NAMALWA (cell line): ENCODE data around the gene BRIX1.

Experiments used
- DNase-seq: peaks from one replicate; pipeline ENCODE4 v3.0.0-alpha.2; 2015; ENCODE audit warnings: low spot score

BRIX1 gene, protein sequence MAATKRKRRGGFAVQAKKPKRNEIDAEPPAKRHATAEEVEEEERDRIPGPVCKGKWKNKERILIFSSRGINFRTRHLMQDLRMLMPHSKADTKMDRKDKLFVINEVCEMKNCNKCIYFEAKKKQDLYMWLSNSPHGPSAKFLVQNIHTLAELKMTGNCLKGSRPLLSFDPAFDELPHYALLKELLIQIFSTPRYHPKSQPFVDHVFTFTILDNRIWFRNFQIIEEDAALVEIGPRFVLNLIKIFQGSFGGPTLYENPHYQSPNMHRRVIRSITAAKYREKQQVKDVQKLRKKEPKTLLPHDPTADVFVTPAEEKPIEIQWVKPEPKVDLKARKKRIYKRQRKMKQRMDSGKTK

GRCh38 chr5:34915139-34915855 is at the start of gene BRIX1, which contains the start of gene RAD1:
Gene BRIX1 (plus strand): TSS chr5:34915711. CDS start chr5:34915739, 28 bp downstream.
Gene RAD1 (minus strand): TSS chr5:34915504. CDS start chr5:34914892, 612 bp downstream.
- DNase-seq = peak; percentile 97

DNA sequence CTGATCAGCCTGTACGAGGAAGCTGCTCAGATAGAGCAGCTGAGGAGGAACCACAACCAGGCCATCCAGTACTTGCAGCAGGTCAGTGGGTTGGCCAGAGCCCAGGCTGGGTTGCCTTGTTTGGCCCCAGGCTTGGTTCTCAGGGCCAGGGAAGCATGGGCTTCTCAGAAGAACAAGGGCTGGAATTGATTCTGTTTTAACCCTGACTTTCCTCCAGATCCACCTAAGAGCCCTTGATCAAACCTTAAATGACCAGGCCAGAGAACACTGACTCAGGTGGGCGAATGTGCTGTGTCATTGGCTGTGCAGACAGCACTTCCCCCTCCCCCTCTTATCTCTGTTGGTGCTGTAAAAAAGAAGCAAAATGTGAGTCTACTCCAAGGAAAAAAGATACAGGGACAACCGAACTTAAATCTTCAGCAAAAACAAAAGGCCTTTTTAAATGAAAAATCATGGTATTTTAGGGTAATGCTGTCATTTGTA is 48.5 kb upstream of the BRIX1 start:
- no peak for DNase-seq

GRCh38 chr5:34867660-34868059 is 47.9 kb upstream of the BRIX1 start:
- DNase-seq = no peak

GRCh38 chr5:34868791-34869190 is 46.7 kb upstream of the BRIX1 start:
- no peak for DNase-seq

DNA sequence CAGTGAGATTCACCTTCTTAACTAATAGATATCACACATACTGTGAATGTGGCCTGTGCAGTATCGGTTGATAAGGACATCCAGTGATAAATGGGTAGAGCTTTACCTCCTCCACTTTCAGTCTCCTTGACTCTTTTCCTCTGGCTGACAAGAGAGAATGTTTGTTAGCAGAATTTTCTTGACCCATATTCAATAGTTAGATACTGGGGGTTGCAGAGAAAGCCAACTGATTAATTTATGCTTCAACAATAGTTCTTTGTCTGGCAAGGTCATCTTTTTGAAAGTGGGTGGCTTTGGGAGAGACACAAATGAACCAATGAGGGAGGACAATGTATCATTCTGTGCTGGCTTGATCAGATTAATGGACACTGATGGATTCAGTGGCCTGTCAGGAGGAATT is 46.3 kb upstream of the BRIX1 start:
- no peak for DNase-seq

GRCh38 chr5:34870382-34870781 is 45.1 kb upstream of the BRIX1 start:
- DNase-seq = no peak

DNA sequence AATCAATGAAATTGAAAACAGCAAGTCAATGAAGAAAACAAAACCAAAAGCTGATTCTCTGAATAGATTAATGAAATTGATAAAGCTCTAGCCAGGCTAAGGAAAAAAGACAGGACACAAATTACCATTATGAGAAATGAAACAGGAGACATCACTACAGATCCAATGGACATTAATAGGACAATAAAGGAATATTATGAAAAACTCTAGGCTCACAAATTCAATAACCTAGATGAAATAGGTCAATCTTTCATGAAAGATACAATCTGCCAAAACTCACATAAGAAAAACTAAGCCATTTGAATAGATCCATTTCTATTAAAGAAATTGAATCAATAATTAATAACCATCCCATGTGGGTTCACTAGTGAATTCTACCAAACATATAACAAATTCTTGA is 39.2 kb upstream of the BRIX1 start:
- DNase-seq = no peak

- no peak for DNase-seq
Measured at GRCh38 chr5:34881246-34881645, 34.3 kb upstream of the BRIX1 start.

DNA sequence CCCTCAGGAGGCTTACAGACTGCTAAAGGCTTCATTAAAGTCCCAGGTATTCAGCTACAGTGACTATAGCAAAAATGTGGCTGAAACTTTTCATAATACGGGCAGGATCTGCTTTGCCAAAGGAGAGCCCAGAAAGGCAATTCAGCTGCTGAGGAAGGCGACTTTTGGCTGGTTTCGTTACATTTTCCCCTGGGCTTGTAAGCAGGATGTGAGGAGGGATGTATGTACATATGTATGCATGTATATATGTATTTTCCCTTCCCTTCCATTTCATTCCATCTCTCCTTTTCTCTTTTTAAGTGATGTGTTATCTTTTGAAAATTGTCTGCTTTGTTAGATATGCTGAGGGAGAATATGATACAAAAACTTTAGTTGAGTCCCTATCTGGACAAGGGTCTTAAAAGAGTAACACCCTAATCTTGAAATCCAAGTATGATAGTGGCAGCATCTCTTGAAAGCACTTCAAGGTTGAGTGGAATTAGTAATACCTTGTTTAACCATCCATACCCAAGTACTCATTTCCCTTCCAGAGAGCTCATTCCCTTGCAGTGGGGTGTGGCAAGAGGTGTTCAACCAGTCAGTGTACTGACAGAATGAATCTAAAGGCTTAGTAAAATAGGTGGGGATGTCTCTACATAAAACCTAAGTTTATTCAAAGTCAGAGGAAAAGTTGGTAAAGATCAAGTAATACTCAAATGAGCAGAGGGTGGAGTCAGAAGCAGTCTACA is 29.0 kb upstream of the BRIX1 start:
- no peak for DNase-seq

DNA sequence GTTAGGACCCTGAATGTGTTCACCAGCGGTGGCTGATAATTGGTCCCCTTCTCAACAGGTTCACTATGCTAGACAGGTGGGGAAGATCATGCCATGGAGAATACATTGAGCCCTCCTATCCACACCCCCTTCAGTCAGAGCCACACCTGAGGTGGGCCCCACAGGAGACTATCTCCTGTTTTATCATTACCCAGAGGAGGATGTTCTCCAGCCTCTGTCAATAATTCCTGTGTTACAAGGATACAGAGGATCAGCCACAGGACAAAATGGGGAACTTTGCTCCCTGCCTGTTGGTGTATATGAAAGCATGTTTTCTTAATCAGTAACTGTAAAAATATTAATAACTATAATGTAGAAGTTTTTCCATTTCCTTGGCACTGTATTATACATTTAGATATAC is 26.1 kb upstream of the BRIX1 start:
- no peak for DNase-seq

DNA sequence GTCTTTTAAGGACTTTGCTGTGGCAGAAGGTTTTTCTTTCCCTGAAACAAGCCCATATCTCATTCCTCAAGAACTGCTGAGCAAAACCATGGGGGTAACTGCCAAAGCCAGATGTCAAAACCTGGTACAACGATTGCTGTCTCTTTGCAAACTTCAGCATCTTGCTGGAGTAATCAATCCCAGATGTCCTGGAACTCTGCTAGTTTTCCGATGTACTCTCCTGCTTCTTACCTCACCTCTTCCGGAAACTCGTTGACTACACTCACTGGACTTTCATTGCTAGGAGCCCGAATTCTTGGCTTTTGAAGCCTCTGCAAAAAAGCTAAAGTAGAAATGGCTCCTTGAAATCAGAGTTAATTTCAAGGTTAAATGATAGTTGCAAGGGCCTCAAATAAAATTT is 23.5 kb upstream of the BRIX1 start:
- no peak for DNase-seq

DNA sequence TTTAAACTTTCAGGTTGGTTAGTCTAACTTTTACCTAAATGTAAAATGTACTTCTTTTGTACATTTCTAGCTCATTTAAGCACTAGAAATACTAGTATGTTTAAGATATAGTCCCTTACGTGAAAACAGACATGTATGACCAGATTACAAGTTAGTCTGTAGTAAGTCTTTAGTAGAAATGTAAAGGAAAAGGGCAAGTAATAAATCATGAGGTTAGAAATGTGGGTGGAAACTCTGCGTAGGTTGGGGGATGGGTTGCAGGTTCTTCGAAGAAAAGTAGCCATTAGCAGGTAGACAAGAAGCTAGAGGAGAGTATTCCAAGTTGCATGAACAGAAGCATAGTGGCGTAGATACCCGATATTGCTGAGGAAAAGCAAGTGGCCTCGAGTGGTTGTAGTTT is 23.1 kb upstream of the BRIX1 start:
- no peak for DNase-seq

DNA sequence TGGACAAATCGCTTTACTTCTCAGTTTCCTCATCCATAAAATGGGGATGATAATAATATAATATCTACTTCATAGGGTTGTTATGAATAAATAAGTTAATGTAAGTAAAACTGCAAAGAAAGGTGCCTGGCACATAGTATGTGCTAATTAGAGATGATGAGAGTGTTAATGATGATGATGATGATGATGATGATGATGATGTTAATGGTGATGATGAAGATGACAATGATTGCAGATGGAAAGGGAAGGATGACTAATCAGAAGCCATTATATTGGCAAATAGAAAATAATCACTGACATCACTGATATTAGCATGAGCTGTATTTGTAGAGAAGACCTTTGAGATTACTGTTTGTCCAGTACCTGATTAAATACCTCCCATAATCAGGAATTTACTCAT is 20.8 kb upstream of the BRIX1 start:
- no peak for DNase-seq

- no peak for DNase-seq
Measured at GRCh38 chr5:34895641-34896419, 19.7 kb upstream of the BRIX1 start.

- no peak for DNase-seq
Measured at GRCh38 chr5:34897646-34898045, 17.9 kb upstream of the BRIX1 start.

DNA sequence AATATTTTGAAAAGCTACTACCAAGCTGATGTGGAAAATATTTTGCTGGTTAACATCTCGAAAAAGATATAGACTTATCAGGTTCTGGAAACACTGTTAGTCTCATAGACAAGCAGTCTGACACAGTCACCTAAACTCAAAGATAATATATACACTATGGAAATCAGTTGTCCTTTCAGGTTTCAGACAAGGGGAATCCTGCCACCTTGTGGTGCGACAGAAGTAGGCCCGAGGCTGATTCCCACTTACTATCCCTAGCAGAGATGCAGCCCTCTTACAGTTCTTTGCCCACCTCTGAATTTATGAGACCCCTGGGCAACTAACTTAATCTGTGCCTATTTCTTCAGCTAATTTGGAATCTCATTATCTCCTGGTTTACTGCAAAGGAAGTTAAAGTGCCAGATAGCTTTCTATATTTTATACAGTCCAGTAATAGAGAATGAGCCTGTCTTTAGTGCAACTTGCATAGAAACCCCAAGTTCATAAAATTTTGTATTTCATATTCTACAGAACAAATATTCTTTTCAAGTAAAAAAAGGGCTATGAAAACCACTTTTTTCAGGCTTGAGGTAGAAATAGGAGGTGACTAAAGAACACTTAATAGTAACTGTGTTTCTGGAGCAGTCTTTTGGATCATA is 17.1 kb upstream of the BRIX1 start:
- peak; percentile 76 for DNase-seq

- no peak for DNase-seq
Measured at GRCh38 chr5:34899066-34899465, 16.4 kb upstream of the BRIX1 start.

DNA sequence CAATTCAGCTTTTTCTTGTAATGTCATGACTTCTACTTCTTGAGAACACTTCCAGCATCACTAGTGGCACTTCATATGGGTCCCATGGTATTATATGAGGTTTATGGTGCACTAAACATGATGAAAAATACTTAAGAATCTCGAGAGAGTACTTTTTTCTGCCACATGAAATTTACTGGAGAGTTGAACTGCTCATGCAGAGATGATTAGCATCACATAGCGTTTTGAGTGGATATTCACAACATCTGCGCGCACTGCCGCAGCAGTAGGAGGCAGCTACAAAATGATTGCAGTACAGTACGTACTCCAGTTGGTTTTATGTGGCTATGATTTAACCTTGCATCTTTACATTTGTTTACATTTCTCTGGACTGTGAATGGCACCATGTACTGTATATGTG is 14.9 kb upstream of the BRIX1 start:
- DNase-seq = no peak

GRCh38 chr5:34903260-34903659 is 12.3 kb upstream of the BRIX1 start:
- DNase-seq = no peak

DNA sequence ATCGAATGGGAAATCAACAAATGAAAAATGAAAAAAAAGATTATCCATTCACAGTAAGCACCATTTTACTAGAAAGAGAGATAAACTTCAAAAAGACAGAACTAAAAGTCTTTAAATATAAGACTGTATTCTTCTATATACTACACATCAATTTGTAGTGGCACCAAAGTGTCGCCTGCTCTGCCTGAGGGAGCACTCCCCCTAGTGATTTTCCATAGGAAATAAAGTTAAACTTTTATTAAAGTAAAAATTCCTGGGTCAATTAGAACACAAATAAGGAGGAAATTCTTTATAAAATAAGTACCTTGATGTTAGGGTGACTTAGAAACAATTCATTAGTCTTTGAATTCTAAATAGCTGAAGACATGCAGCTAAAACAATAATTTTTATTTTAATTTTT is 9.9 kb upstream of the BRIX1 start:
- no peak for DNase-seq

GRCh38 chr5:34913072-34913471 is 2.4 kb upstream of the BRIX1 start:
- DNase-seq = no peak
